ENCODE results near the gene ROBO4.
A peak's percentile ranks its signal among the peaks of the same experiment; 100 is the strongest.

ROBO4 gene

DNA sequence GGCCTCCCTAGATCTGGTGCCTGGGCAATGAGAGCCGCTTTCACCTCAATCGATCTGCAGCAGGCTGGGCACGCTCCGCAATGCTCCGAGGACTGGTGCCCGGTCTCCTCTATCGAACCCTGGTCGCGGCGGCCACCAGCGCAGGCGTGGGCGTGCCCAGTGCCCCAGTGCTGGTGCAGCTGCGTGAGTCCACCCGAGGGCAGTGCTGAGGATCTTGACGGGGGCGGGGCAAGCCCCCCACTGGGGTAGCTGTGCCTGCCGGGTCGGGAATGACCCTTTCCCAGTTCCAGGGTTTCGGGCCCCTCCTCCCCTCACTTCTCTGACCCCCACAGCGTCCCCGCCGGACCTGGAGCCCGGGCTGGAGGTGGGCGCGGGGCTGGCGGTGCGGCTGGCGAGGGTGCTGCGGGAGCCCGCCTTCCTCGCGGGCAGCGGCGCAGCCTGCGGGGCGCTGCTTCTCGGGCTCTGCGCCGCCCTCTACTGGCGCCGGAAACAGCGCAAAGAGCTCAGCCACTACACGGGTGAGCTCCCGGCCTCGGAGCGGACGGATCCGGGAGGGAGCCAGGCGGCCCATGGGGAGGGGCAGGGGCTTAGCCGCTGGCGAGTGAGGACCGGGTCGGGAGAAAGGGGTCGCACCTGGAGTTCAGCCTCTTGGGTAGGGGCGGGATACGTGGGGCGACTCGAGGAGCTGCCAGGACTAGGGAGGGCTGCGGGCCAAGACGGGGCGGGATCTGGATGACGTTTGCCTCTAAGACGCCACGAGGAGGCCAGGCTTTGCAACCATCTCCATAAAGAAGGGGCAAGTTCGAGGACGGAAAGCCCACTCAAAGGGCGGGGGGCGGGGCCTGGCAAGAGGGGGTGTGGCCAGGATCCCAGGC lies 21.5 kb downstream of the ROBO4 start:
- TF ChIP-seq TEAD4 (IDR thresholded peaks at IDR 0.05) (no peak), EP300 (IDR thresholded peaks at IDR 0.05; ENCODE audit: borderline replicate concordance) (no peak), EGR1 (IDR thresholded peaks at IDR 0.05) (peak; percentile 46; the same call in 1 of the 2 replicates), CREB1 (IDR thresholded peaks at IDR 0.05; ENCODE audit: low read depth) (0 out of 2 replicates have a peak, but pooled peaks have one; percentile 23), RAD21 (IDR thresholded peaks at IDR 0.05; ENCODE audit: low read depth) (peak; percentile 29; the same call in 1 of the 2 replicates), ZBTB7A (IDR thresholded peaks at IDR 0.05; ENCODE audit: low read depth) (no peak), NFIC (IDR thresholded peaks at IDR 0.05) (0 out of 2 replicates have a peak, but pooled peaks have one; percentile 25), TCF12 (IDR thresholded peaks at IDR 0.05; ENCODE audit: low read depth) (no peak), YY1 (IDR thresholded peaks at IDR 0.05; ENCODE audit: low read depth) (no peak)
- TF ChIP-seq, protein P1, sequence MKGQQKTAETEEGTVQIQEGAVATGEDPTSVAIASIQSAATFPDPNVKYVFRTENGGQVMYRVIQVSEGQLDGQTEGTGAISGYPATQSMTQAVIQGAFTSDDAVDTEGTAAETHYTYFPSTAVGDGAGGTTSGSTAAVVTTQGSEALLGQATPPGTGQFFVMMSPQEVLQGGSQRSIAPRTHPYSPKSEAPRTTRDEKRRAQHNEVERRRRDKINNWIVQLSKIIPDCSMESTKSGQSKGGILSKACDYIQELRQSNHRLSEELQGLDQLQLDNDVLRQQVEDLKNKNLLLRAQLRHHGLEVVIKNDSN (IDR thresholded peaks at IDR 0.05) = no peak
- TF ChIP-seq, protein P2, sequence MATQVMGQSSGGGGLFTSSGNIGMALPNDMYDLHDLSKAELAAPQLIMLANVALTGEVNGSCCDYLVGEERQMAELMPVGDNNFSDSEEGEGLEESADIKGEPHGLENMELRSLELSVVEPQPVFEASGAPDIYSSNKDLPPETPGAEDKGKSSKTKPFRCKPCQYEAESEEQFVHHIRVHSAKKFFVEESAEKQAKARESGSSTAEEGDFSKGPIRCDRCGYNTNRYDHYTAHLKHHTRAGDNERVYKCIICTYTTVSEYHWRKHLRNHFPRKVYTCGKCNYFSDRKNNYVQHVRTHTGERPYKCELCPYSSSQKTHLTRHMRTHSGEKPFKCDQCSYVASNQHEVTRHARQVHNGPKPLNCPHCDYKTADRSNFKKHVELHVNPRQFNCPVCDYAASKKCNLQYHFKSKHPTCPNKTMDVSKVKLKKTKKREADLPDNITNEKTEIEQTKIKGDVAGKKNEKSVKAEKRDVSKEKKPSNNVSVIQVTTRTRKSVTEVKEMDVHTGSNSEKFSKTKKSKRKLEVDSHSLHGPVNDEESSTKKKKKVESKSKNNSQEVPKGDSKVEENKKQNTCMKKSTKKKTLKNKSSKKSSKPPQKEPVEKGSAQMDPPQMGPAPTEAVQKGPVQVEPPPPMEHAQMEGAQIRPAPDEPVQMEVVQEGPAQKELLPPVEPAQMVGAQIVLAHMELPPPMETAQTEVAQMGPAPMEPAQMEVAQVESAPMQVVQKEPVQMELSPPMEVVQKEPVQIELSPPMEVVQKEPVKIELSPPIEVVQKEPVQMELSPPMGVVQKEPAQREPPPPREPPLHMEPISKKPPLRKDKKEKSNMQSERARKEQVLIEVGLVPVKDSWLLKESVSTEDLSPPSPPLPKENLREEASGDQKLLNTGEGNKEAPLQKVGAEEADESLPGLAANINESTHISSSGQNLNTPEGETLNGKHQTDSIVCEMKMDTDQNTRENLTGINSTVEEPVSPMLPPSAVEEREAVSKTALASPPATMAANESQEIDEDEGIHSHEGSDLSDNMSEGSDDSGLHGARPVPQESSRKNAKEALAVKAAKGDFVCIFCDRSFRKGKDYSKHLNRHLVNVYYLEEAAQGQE (IDR thresholded peaks at IDR 0.05; ENCODE audit: low read depth) = no peak

DNA sequence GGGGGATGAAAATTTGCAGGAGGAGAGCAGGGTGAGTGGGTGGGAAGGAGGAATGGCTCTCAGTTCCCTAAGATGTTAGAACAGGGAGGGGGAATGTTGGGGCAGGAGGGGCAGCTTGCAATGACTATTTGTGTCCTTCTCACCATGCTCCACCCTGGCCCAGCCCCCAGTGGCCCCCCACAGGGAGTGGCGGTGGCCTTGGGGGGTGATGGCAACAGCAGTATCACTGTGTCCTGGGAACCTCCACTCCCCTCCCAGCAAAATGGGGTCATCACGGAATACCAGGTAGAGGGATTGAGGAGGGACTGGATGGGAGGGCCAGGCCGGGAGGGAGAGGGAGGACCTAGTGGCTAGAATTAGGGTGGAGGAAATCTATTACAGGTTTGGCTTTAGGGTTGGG lies 22.3 kb downstream of the ROBO4 start:
- TF ChIP-seq CEBPB (IDR thresholded peaks at IDR 0.05) = no peak

DNA sequence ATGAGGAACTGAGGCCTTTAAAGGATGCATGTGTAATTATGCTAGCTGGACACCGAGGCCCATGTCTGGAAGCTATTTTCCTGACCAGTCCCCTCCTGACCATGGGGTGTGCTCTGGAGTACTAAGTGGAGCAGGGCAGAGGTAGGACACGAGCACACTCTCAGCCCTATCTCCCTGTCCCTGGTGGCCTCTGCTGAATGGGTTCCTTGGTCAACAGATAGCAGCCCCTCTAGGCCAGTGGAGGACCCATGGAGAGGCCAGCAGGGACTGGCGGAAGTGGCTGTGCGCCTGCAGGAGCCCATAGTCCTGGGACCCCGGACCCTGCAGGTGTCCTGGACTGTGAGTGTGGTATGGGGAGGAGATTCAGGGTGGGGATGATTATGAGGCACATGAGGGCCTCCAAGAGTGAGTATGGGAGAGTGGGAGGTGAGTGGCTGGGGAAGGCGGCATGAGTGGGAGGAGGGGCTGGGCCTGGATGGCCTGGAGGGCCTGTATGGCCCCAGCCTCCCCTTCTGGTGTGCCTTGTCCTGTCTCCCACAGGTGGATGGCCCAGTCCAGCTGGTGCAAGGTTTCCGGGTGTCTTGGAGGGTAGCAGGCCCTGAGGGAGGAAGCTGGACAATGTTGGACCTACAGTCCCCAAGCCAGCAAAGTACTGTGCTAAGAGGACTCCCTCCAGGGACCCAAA lies 23.0 kb downstream of the ROBO4 start:
- TF ChIP-seq, protein P1 (IDR thresholded peaks at IDR 0.05) = no peak
- TF ChIP-seq CEBPB (IDR thresholded peaks at IDR 0.05) (no peak), TEAD4 (IDR thresholded peaks at IDR 0.05) (no peak), FOXM1 (IDR thresholded peaks at IDR 0.05; ENCODE audit: borderline replicate concordance, low read depth) (no peak), TCF12 (IDR thresholded peaks at IDR 0.05; ENCODE audit: low read depth) (no peak), ZBTB7A (IDR thresholded peaks at IDR 0.05; ENCODE audit: low read depth) (no peak), TAF1 (IDR thresholded peaks at IDR 0.05; ENCODE audit: low read depth) (no peak), EGR1 (IDR thresholded peaks at IDR 0.05) (no peak), EP300 (IDR thresholded peaks at IDR 0.05; ENCODE audit: borderline replicate concordance) (no peak), YY1 (IDR thresholded peaks at IDR 0.05; ENCODE audit: low read depth) (no peak)
- TF ChIP-seq, protein P2 (IDR thresholded peaks at IDR 0.05; ENCODE audit: low read depth) = no peak

DNA sequence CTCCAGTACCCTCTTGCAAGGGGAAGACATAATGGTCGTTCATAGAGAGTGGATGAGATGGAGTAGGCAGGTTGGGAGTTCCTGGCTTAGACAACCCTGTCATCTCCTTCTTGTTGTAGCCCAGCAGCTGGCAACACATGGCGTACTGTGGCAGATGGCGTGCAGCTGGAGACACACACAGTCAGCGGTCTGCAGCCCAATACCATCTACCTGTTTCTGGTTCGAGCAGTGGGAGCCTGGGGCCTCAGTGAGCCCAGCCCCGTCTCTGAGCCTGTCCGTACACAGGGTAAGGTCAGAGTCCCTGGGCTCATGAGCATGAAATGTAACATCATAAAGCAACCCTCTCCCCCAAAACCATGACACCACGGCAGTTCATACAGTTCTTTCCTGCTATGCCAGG lies 23.7 kb downstream of the ROBO4 start:
- TF ChIP-seq CEBPB (IDR thresholded peaks at IDR 0.05) = no peak
- no peak for TF ChIP-seq FOXM1 (IDR thresholded peaks at IDR 0.05; ENCODE audit: borderline replicate concordance, low read depth)
- TF ChIP-seq NFIC (IDR thresholded peaks at IDR 0.05) = no peak
- TF ChIP-seq EGR1 (IDR thresholded peaks at IDR 0.05) = no peak
- TF ChIP-seq TEAD4 (IDR thresholded peaks at IDR 0.05) = no peak
- no peak for TF ChIP-seq ZBTB7A (IDR thresholded peaks at IDR 0.05; ENCODE audit: low read depth)
- no peak for TF ChIP-seq EP300 (IDR thresholded peaks at IDR 0.05; ENCODE audit: borderline replicate concordance)
- TF ChIP-seq, protein P1 (IDR thresholded peaks at IDR 0.05) = no peak
- TF ChIP-seq, protein P2 (IDR thresholded peaks at IDR 0.05; ENCODE audit: low read depth) = no peak
- TF ChIP-seq, protein P3, sequence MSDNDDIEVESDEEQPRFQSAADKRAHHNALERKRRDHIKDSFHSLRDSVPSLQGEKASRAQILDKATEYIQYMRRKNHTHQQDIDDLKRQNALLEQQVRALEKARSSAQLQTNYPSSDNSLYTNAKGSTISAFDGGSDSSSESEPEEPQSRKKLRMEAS (IDR thresholded peaks at IDR 0.05) = no peak
- no peak for TF ChIP-seq CREB1 (IDR thresholded peaks at IDR 0.05; ENCODE audit: low read depth)
- TF ChIP-seq RAD21 (IDR thresholded peaks at IDR 0.05; ENCODE audit: low read depth) = no peak
- no peak for TF ChIP-seq YY1 (IDR thresholded peaks at IDR 0.05; ENCODE audit: low read depth)
- TF ChIP-seq TCF12 (IDR thresholded peaks at IDR 0.05; ENCODE audit: low read depth) = no peak
- TF ChIP-seq TAF1 (IDR thresholded peaks at IDR 0.05; ENCODE audit: low read depth) = no peak

Data from Ishikawa (cell line).